Midbrain (tissue), 1 donor: Measurements from ENCODE around the gene SS18.

Source experiments
- DNase-seq: peaks from one replicate; lab custom pipeline; 2025; lab: John Stamatoyannopoulos, UW

The SS18 gene

GRCh38 chr18:26071725-26072124 lies 18.7 kb downstream of the SS18 start:
- no peak for DNase-seq

DNA sequence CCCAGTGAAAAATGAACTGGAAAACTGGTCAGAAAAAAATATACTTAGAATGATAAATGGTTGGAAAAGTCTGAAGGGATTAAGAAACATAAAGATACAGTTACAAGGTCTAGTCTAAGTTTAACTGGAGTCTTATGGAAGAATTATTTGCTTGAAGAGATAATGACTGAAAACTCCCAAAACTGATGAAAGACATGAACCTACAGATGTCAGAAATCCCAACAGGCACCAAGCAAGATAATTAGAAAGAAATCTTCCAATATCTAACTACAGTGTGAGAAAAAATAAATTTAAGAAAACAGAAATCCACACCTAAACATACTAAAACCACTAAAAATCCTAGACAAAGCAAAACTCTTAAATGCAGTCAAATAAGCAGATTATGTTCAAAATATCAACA lies 19.4 kb downstream of the SS18 start:
- DNase-seq: no peak

- no peak for DNase-seq
Observed at GRCh38 chr18:26059357-26059756, 31.1 kb downstream of the SS18 start.

DNA sequence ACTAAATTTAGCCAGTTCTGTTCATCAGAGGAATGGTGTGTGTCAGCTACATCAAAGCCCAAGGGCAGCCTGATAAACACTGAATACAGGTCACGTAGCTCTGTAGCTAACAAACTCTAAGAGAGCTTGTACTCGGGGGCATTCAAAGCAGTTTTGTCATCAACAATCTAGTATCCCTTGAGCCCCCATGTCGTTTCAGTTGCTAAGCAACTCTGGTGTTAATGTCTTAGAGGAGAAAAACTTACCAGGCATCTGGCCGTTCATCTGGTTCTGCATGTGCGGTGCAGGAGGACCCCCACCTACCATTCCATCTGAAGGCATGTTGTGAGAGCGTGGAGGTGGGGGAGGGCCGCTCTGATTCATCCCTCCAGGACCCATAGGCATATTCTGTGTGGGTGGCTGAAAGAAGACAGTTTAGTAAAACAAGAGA lies 33.1 kb downstream of the SS18 start:
- DNase-seq: no peak

DNA sequence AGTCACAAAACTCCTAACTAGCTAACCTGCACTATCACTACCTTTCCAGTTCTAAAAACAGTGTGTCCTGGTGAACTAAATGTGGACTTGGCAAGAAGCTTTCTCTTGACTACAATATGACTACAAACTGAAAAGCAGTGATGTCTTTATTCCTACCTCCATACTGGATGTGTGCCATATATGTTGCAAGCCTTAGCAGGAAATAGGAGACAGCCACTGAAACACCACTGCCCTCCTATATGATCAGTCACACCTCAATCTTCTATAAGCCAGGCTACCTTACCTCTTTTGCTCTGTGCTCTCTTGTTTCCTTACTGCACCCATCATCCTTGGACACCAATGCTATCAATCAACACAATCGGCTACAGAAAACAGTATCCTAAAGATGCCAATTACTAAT lies 34.1 kb downstream of the SS18 start:
- DNase-seq: no peak

- DNase-seq: no peak
Observed at GRCh38 chr18:26052505-26052904, 37.9 kb downstream of the SS18 start.

GRCh38 chr18:26051843-26052242 lies 38.6 kb downstream of the SS18 start:
- DNase-seq: peak; percentile 4

DNA sequence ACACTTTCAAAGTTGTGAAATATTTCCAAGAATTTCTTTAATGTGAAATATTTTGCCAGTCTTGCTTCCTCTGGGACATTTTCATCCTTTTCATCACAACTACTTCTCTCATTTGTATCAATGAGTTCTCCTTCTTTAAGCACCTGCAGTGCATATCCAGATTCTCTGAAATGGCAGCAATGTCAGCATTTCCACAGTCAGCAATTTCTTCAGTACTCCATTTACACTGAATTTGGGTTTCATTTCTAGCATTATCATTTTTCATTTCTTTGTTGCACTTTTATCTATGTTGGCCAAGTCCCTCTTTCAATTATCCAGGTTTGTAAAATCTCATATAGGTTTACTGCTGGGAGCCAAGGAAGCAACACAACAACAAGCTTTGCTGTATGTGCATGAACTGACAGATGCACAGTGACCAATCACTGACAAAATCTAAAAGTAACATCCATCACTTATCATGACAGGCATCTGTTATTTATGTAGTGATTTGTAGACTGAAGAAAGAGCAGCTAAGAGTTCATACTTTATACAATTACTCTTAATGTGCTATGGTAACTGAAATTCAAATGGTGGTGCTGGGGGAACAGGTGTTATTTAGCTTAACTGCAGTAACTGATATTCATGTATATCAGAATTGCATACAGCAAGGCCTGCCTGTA lies 43.9 kb downstream of the SS18 start:
- no peak for DNase-seq

- no peak for DNase-seq
Observed at GRCh38 chr18:26044807-26045206, 45.6 kb downstream of the SS18 start.

DNA sequence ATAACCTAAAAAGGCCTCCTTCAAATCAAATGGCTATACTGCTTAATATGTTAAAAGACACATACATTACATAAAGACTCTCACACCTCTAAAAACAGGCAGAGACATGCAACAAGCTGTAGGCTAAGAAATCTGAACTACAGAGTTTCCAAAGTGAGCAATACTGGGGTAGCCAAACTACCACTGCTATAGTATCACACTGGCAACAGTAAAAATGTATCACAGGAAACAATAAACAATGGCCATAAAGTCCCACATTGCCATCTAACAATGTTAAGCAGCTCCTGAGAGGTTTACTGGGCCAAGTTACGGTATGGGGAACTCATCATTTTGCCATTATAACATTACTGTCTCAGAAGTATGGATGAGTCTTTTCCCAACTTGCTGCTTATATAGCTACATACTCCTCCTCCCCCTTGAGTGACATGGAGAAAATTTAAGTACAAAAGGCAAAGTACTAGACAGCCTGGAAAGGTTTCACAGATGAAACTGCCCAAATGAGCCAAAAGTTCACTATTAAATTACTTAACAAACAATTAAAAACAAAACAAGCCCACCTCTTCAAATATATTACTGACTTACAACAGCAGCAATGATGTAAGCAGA lies 50.3 kb downstream of the SS18 start:
- DNase-seq: no peak

- no peak for DNase-seq
Observed at GRCh38 chr18:26039203-26039602, 51.2 kb downstream of the SS18 start.

DNA sequence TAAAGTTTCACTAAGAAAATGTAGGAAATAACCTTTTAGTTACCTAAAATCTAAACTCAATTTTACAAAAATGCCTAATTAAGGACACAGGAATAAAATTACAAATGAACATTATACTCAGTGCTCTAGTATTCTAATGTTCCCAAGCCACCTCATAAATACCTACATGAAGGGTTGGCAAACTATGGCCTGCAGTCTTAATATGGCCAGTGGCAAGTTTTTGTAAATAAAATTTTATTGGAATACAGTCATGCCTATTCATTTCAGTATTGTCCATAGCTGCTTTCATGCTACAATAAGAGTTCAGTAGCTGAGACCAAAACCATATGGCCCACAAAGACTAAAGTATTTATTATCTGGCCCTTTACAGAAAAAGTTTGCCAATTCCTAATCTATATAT lies 53.8 kb downstream of the SS18 start:
- no peak for DNase-seq

GRCh38 chr18:26034850-26035497 lies 55.4 kb downstream of the SS18 start:
- DNase-seq: no peak

DNA sequence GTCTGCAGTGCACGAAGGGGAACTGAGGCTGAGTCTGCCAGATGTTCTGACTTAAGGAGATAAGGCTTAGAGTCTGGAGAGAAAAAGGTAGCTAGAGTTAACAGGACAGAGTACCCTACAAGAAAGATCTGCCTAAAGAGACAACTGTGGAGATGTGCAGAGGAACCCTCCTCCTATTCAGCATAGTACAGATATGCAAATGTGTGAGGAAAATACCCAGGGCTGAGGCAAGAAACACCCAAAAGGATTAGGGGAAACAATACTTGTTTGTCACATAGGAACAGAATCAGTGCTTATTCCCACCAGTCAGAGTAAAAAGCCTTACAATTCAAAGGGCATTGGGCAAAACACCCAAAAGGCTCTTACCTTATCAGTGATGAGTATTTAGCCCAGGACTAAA lies 67.8 kb downstream of the SS18 start:
- DNase-seq: no peak

- no peak for DNase-seq
Observed at GRCh38 chr18:26021061-26021754, 69.2 kb downstream of the SS18 start.

GRCh38 chr18:26017929-26018328 lies 72.5 kb downstream of the SS18 start:
- DNase-seq: peak; percentile 32

DNA sequence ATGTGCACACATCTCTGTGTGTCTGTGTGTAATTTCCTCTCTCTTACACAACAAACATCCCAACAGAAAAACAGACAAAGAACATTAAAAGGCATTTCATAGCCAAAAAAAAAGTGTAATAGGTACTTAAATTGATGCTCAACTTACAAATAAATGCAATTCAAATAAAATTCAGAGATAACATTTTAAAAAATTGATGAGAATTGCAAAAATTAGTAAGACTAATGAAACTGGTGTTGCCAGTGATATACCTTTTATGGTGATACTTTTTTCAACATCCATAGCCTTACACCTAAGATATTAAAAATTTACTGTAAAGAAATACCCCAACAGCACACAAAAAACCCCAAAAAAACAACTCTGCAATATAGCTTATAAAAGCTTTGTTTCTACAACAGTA lies 76.0 kb downstream of the SS18 start:
- no peak for DNase-seq

DNA sequence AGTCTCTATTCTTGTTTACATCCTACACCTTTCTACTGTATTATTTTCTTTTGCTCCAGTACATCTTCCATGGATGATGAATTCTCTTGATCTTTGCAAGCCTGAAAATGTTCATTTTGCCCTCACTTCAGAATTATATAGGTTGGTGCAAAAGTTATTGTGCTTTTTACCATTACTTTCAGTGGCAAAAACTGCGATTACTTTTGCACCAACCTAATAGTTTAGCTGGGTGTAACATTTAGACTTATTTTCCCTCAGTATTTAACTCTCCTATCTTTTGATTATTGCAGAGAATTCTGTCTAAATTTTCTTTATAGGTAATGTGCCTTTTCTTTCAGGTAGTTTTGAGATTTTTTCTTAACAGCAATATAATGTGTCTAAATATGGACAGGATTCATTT lies 81.8 kb downstream of the SS18 start:
- DNase-seq: no peak

GRCh38 chr18:26008096-26008495 lies 82.3 kb downstream of the SS18 start:
- no peak for DNase-seq

- no peak for DNase-seq
Observed at GRCh38 chr18:26005950-26006349, 84.5 kb downstream of the SS18 start.

GRCh38 chr18:26004832-26005231 lies 85.6 kb downstream of the SS18 start:
- no peak for DNase-seq

DNA sequence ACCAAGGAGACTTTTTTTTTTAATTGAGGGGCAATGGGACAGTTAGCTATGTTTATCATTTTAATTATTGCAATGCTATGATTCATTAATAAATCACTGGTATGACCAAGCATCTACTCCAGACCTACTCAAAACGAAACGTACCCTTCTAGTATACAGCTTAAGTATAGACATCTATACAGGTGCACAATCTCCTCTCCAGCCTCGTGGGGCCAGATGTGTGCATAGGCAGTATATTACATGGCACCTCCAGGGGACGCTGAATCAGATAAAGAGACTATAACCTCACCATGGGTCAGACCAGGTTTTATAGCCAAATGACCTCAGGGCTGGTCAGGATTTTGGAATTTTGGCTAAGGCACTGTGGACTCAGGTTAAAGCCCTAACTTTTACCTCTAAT lies 86.6 kb downstream of the SS18 start:
- DNase-seq: no peak

- DNase-seq: no peak
Observed at GRCh38 chr18:26003356-26003755, 87.1 kb downstream of the SS18 start.
